SK-N-SH (cell line): ENCODE results near the gene ARR3.

Experiments
- ELF1 ChIP-seq: IDR thresholded peaks from 2 replicates; pipeline ENCODE4 v1.4.0; 2012
- TF ChIP-seq, protein P1 (sequence below): fragments of 200-600 bp; sonication (generic); IDR thresholded peaks from 2 replicates; pipeline ENCODE4 v1.6.1; 2017; ENCODE audit warnings: antibody characterized with exemption, mild to moderate bottlenecking, moderate library complexity

GRCh38 chrX:70234355-70234754 is 33.8 kb upstream of the ARR3 start, which contains the start of gene AWAT1:
- TF ChIP-seq ELF1 = no peak
- TF ChIP-seq, protein P1, sequence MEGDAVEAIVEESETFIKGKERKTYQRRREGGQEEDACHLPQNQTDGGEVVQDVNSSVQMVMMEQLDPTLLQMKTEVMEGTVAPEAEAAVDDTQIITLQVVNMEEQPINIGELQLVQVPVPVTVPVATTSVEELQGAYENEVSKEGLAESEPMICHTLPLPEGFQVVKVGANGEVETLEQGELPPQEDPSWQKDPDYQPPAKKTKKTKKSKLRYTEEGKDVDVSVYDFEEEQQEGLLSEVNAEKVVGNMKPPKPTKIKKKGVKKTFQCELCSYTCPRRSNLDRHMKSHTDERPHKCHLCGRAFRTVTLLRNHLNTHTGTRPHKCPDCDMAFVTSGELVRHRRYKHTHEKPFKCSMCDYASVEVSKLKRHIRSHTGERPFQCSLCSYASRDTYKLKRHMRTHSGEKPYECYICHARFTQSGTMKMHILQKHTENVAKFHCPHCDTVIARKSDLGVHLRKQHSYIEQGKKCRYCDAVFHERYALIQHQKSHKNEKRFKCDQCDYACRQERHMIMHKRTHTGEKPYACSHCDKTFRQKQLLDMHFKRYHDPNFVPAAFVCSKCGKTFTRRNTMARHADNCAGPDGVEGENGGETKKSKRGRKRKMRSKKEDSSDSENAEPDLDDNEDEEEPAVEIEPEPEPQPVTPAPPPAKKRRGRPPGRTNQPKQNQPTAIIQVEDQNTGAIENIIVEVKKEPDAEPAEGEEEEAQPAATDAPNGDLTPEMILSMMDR = no peak
